GM19099 (cell line): ENCODE data around the gene TACC2.

Experiments
- POLR2A ChIP-seq: IDR thresholded peaks from 3 replicates; pipeline ENCODE4 v1.6.1; 2011; ENCODE audit warnings: low read depth; ENCODE audit not compliant: insufficient read length; ENCODE audit errors: extremely low read depth

The TACC2 gene

DNA sequence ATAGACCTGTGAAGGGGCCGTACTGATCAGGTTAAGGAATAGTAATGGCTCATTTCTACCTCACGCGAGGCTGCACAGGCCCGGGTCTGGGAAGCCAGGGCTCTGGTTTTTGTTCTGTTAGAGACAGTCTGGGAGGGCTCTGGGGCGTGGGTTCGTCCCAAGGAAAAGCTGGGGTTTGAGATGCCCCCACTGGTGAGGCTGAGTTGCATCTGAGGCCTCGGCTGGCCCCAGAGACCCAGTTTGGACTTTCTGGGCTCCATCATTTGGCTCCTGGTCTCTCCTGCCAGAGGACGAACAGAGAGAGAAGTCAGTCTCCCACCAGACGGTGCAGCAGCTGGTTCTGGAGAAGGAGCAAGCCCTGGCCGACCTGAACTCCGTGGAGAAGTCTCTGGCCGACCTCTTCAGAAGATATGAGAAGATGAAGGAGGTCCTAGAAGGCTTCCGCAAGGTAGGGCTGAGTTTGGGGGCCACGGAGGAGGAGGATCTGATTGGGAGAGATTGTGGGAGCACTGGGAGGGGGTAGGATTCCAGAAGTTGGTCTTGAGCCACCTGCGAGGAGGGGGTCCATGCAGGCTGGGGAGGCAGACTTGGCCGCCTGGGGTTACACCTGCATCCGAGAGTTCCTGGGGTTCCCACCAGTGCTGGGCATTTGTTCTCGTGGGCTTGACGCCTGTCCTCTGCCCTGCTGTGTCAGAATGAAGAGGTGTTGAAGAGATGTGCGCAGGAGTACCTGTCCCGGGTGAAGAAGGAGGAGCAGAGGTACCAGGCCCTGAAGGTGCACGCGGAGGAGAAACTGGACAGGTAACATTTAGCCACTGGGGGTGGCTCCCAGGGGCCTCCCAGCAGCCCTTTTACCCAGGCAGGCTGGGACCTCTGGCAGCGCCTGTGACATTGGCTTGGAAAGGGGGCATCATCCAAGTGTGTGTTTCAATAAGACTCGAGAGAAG is 259.7 kb downstream of the TACC2 start:
- TF ChIP-seq POLR2A = no peak

DNA sequence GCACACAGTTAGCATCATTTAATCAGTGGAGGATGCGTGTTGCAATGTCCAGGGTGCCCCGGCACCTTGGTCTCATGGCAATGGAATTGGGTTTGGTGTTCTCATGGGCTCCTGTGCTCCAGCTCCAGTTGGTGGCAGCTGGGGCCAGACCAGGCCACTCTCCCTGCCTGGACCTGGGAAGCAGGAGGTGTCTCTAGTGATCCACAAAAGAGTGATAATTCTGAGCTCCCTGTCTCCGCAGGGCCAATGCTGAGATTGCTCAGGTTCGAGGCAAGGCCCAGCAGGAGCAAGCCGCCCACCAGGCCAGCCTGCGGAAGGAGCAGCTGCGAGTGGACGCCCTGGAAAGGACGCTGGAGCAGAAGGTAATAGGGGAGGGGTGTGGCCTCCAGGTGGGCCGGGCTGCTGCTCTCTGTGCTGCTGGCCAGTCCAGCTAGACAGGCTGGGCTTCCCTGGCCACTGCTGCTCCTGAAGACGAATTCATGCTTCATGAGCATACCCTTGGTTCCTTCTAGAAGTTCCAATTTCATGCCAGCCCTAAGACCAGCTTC is 260.4 kb downstream of the TACC2 start:
- no peak for TF ChIP-seq POLR2A

DNA sequence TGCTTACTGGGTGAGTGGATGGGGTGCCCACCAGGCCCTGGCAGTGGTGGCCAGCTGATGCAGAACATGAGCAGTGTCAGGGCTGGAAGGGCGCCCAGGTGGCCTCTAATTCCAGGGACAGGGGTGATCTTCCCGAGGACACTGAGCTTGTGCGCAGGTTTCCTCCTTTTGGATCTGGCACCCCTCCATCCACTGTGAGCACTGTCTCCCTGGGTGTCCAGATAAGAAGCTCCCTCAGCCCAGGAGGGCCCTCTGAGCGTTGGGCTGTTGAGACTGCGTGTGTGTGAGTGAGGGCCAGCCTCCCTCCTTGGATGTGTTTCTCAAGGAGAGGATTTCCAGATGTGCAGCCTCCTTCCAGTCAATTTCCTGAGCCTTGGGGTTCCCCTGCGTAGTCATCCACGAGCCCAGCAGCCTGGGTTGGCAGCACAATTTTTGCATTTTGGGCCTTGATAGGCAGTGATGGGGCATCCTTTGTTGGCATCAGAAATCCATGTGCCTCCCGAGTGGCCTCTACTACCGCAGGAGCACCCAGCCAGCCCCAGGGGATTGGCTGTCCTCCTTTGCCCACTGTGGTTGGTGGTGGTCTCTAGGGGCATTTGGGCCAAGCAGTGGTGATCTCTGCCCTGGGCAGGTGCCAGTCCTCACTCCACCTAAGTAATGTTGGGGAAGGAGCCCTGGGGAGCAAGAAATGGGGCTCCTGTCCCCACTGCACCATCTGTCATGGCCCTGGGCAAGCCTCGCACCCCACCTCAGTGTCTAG is 261.2 kb downstream of the TACC2 start:
- no peak for TF ChIP-seq POLR2A

DNA sequence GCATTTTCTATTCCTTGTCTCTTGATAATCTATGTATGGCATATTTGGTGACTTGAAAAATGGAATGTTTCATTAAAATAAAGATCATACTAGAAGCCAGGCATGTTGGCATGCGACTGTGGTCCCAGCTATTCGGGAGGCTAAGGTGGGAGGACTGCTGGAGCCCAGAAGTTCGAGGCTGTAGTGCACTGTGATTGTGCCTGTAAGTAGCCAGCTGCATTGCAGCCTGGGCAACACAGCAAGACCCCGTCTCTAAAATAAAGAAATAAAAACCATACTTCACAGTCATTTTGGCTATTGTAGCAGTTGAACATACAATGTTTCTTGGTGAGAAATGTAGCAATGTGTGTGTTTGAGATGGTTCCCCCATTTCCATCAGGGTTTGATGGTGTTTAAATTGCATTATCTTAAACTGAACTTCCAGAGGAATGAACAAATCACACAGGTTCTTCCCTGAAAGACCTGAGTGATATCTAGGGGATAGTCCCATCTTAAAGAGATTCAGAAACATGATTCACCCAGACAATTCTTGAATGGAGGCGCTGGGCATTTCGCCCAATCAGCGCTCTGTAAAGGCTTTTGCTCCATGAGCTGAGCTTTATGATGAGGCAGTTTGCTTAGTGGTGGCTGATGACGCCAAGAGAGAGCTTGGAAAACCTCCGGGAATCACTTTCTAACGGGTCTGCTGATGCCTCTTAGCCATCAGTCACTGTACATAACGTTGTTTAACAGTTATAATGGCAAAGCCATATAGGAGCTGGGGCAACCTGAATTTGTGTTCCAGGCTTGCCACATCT is 262.7 kb downstream of the TACC2 start:
- TF ChIP-seq POLR2A = no peak

DNA sequence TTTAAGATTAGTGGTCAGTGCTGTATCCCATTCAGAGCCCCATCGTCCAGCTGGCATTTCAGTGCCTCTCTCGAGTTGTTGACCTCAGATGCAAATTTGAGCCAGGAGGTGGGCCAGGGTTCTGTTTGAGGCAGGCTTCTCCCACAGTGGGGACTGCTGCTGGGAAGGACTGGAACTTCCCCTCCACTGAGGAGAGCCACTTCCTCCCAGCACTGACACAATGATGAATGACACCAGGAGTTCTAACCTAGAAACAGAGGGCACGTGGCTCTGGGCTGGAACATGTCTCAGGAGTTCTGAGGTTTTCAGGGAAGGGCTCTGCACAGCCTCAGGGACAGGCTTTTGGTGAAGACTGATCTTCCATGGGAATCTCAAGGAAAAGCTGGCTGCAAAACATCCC is 263.8 kb downstream of the TACC2 start:
- TF ChIP-seq POLR2A = no peak

DNA sequence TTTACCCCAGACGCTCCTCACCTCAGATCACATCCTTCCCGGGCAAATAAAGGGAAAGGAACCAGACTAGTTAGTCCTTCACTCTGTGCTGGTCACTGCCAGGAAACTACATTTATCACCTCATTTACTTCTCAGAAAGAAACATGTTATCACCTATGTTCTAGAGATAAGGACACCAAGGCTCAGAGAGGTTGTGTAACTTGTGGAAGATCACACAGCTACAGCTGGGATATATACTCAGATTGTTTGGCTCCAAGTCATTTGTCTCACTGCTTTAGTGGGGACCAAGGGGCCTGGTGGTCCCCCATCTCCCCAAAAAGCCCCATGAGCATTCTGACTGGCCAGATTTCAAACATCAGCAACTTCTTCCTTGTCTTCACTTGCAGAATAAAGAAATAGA is 264.6 kb downstream of the TACC2 start:
- TF ChIP-seq POLR2A = no peak

DNA sequence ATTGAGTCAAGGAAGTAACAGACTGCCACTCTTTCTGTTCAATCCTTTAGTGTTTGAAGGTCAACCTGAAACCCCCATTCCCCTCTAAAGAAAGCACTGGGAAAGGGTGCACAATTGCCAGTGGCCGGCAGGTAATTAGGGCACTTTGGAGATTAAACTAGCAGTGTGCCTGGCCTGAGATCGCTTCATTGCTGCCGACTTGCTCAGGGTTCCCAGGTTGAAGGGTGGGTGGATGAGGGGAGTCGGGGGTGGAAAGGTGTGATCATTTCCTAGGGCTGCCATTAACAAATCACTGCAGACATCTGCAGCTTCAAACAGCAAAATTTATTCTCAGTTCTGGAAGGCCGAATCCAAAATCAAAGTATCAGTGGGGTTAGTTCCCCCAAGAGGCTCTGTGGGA is 265.9 kb downstream of the TACC2 start:
- TF ChIP-seq POLR2A = no peak

DNA sequence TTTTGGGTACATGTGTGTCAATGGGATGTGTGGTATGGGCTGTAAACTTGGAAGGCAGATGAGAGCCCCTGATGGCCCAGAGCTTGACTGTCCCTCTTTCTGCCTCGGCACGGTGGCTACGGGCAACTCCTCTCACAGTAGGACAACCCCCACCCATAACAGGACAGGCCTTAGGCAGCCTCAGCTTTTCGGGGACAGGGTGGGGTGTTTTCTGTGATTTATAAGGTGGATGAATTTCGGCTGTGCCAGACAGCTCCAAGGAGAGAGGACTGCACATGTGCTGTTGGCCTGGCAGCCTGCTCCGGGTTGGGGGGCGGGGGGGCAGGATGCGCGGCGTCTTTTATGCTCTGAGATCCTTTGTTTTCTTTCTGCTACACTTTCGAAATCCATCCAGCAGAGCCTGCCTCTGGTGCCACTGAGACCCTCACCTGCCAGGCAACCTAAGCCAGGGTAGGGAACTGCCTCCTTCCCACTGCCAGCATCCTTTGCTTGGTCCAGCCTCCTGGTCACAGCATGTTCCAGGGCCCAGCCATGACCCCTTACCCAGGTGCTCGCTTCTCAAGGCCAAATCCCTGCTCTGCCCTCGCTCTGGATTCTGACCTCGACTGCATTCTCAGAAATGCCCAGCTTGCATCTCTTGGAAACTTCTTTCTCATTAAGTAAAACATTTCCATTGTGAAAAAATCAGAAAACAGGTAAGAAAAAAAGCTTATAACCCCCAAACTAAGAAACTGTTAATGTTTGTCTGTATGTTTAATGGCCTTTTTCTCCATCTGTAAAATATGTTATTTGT is 266.7 kb downstream of the TACC2 start:
- TF ChIP-seq POLR2A = no peak

DNA sequence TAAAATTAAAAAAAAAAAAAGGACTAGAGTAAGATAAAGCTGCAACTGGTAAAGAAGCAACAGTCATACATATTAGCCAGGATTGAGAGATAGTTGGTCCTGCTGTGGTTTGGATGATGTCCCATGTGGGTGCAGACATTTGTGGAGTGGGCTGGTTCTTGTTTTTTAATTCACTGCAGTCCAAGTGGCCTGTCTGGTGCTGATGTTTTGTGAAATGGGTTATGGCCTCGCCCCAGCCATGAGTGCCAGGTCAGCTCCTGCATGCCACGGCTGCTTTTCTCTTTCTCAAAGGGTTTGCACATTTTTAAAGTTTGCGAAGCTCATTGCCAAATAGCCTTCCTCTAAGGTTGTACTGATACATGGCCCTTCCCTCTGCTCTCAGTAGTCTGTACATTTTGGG is 268.1 kb downstream of the TACC2 start:
- no peak for TF ChIP-seq POLR2A

DNA sequence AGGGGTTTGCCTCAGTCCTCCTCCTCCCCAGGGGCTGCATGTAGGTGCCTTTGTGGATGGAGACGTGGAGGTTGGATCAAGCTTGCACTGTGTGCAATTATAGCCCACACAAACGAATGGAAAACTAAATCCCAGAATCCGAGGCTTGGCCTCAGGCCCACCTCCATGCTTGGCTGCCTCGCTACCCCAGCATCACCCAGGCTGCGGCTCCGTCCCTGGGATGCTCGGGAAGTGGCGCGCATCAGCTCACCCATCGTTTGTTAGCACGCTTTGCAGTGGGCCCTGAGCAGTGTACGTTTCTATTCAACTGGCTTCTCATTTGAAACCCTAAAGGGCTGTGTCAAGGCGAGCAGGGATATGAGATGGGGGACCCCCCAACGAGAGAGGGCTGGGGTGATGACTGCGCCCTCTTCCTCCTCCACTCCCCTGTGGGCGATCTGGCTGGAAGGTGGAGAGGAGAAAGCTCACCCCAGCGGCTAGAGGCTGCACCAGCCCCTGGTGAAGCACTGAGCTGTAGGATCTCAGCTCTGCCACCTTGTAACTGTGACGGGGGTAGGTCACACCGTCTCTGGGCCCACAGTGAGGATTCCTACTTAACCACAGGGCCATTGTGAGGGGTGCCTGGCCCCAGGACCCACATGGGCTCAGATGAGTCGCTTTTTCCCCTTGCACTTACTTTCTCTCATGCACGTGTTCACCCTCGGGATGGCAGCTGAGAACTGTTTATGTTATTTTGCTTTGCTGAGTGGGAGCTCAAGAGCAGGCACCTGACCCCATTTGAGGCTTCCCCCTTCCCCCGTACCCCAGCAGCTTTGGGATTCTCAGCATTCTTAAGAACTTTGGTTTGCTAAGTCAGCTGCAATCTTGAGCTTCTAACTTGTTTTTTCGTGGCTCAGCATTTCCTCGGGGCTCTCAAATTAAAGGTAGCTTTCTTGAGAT is 269.4 kb downstream of the TACC2 start:
- TF ChIP-seq POLR2A = no peak

DNA sequence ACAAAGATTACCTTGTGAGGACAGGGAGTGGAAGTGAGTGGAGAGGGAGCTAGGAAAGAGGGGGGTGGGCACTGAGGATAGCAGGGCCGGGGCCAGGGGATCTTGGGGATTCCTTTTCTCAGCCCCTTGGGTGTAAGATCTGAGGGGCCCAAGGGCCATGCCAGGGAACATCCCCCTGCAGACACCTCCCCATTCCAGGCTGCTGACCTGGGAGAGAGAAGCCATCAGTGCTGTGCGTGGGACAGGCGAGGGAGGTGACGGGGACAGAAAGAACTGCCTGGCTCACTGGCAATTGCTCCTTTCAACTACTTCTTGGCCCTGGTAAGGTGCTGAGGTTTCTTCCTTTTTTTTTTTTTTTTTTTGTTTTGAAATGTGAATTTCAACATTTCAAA is 270.1 kb downstream of the TACC2 start:
- TF ChIP-seq POLR2A = no peak

DNA sequence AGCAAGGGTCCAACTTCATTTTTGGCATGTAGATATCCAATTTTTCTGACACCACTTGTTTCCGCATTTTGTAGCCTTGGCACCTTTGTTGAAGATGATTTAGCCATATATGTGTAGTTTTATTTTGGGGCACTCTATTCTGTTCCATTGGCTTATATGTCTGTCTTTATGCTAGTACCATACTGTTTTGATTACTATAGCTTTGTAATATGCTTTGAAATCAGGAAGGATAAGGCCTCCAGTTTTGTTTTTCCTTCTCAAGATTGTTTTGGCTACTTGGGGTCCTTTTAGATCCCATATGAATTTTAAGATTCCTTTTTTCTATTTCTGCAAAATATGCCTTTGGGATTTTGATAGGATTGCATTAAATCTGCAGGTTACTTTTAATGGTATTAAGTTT is 272.6 kb downstream of the TACC2 start:
- no peak for TF ChIP-seq POLR2A

DNA sequence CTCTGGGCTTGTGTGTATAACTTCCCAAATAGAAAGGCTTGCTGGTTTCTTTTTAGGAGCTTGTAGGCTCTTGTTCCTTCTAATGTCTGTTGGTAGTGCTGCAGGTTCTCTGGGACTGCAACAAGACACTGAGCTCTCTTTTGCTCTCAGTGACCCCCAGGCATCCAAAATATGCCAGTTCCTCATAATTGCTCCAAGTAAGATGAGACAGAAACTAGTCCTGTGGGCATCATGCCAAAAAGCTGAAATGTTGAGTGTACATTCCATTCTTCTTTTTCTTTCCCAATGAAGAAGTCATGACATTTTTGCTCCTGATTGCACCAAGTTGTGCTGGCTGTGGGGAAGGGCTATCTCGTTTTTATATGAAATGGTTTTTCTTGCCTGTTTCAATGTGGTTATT is 275.0 kb downstream of the TACC2 start:
- no peak for TF ChIP-seq POLR2A
